Adrenal gland (tissue), 5 donors: ENCODE results near the gene DTX1.

Experiments used
- POLR2A ChIP-seq, 2 donors: fragments of 450-650 bp; IDR thresholded peaks; one replicate each; pipeline ENCODE4 v1.6.1; 2017; ENCODE audit warnings: antibody characterized with exemption in 2 of 2, mild to moderate bottlenecking in 2 of 2, moderate library complexity in 1 of 2
- TF ChIP-seq, protein P1 (sequence below), 6 experiments: fragments of 450-650 bp in 4 of 6; fragments of 200-600 bp in 2 of 6; sonication (generic) in 1 of 6; IDR thresholded peaks; 1 replicate in 5 of 6; 2 replicates in 1 of 6; pipeline versions ENCODE4 v1.5.1 to v1.8.0; 2016 to 2021; ENCODE audit warnings: antibody characterized with exemption in 6 of 6, mild to moderate bottlenecking in 2 of 6, moderate library complexity in 1 of 6
- donor health status: DM: no; HTN: no; CAD: no.

DNA sequence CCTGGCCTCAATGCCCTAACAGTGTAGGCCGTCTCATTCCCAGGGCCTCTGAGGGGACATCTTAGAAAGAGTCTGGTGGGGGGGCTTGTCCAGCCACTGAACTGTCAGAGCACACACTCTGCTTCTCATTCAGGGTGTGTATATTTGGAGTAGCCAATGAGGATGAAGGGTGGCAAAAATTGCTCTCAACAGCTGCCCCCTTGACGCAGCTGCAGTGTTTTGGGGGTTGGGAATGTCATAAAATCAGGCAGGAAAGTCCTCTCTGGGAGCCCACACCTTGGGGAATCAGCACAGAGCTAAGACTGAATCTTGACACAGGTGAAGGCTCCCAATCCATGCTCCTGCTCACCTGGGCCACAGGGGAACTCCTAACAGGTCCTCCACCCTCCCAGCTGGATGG is 77.5 kb downstream of the DTX1 start:
- TF ChIP-seq, protein P1, sequence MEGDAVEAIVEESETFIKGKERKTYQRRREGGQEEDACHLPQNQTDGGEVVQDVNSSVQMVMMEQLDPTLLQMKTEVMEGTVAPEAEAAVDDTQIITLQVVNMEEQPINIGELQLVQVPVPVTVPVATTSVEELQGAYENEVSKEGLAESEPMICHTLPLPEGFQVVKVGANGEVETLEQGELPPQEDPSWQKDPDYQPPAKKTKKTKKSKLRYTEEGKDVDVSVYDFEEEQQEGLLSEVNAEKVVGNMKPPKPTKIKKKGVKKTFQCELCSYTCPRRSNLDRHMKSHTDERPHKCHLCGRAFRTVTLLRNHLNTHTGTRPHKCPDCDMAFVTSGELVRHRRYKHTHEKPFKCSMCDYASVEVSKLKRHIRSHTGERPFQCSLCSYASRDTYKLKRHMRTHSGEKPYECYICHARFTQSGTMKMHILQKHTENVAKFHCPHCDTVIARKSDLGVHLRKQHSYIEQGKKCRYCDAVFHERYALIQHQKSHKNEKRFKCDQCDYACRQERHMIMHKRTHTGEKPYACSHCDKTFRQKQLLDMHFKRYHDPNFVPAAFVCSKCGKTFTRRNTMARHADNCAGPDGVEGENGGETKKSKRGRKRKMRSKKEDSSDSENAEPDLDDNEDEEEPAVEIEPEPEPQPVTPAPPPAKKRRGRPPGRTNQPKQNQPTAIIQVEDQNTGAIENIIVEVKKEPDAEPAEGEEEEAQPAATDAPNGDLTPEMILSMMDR (IDR thresholded peaks at IDR 0.05), result no peak
- no peak for TF ChIP-seq POLR2A (IDR thresholded peaks at IDR 0.05)
